ENCODE data around the gene SLIT3.

DNA sequence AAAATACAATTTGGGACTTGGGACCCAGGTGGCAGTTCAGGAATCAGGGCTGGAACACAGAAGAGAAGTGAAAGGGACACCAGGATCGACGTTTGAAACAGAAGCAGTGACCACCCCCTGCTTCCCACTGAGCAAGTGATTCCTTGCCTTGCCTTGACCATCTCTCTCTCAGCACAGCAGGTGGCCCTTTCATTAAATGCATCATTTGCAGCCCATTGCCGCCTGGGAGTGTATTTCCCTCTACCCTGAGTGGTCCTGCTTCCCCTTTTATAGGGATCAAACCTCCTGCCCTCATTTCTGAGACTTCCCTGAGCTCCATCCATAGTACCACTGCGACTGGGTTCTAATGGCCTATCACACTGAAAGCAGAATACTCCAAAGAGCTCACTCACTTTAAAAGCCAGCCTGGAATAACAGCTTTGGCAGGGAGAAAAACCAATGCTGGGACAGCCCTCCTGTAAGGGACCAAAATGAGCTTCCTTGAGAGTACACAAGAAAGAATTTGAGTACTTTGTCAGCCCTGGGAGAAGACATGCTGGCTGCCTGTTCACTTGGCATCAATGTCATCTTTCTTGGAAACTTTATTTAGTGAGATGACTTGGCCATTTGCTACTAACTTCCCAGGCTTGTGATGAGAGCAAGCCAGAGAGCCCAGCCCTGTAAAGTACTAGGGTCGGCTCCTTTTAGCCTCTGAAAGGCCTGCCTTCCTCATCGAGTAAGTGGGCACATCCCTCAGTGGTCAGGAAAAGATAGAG, 149.7 kb downstream of the SLIT3 start:
- TF ChIP-seq POLR2AphosphoS5 (IDR thresholded peaks at IDR 0.05; ENCODE audit: insufficient read depth, low read depth, low read length) (no peak), EZH2 (IDR thresholded peaks at IDR 0.05; ENCODE audit: borderline replicate concordance, low read depth, low read length, severe bottlenecking) (no peak), POLR2A (IDR thresholded peaks at IDR 0.05; ENCODE audit: low read depth, low read length) (no peak), GATA2 (IDR thresholded peaks at IDR 0.05; ENCODE audit: insufficient read depth, insufficient read length, low read depth, low read length) (no peak), MYC (IDR thresholded peaks at IDR 0.05; ENCODE audit: low read depth, low read length) (no peak), JUN (IDR thresholded peaks at IDR 0.05; ENCODE audit: borderline replicate concordance, insufficient read depth, insufficient read length, low read depth) (no peak), FOS (IDR thresholded peaks at IDR 0.05; ENCODE audit: borderline replicate concordance, insufficient read depth, low read length) (no peak)
- TF ChIP-seq, protein P1, sequence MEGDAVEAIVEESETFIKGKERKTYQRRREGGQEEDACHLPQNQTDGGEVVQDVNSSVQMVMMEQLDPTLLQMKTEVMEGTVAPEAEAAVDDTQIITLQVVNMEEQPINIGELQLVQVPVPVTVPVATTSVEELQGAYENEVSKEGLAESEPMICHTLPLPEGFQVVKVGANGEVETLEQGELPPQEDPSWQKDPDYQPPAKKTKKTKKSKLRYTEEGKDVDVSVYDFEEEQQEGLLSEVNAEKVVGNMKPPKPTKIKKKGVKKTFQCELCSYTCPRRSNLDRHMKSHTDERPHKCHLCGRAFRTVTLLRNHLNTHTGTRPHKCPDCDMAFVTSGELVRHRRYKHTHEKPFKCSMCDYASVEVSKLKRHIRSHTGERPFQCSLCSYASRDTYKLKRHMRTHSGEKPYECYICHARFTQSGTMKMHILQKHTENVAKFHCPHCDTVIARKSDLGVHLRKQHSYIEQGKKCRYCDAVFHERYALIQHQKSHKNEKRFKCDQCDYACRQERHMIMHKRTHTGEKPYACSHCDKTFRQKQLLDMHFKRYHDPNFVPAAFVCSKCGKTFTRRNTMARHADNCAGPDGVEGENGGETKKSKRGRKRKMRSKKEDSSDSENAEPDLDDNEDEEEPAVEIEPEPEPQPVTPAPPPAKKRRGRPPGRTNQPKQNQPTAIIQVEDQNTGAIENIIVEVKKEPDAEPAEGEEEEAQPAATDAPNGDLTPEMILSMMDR (IDR thresholded peaks at IDR 0.05; ENCODE audit: extremely low read depth in 1 of 2, insufficient read depth in 1 of 2, low read depth in 1 of 2, low read length in 2 of 2), result no peak
- TF ChIP-seq, protein P2, sequence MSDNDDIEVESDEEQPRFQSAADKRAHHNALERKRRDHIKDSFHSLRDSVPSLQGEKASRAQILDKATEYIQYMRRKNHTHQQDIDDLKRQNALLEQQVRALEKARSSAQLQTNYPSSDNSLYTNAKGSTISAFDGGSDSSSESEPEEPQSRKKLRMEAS (IDR thresholded peaks at IDR 0.05; ENCODE audit: insufficient read depth, insufficient read length), result no peak
